ENCODE results near the gene RGS3. TPM values are rescaled to one million over a fixed set of nuclear protein-coding genes. Genes with fewer than 3 reads are reported as not detected.

Gene RGS3
- total RNA-seq, 1 donor from 2014 or later: 92.5 TPM

GRCh38 chr9:113516840-113517577, 53.5 kb downstream of the RGS3 start:
- Histone ChIP-seq H3K27me3 (ENCODE audit: insufficient read depth, low read length) (no peaks in the 10 kb centered on the region), H3K36me3 (ENCODE audit: insufficient read depth, low read length) (no peaks in the 10 kb centered on the region), H3K27ac (ENCODE audit: low read depth, low read length) (no peak overlapping the region), H3K9ac (ENCODE audit: low read length) (peak overlapping the region; percentile 20), H4K20me1 (ENCODE audit: insufficient read depth, low read length) (no peaks in the 10 kb centered on the region), H3K9me3 (ENCODE audit: insufficient read depth, low read depth, low read length) (no peaks in the 10 kb centered on the region), H3K79me2 (ENCODE audit: insufficient read depth, low read length) (no peaks in the 10 kb centered on the region), H2AFZ (ENCODE audit: low read depth, low read length) (peak overlapping the region; percentile 53), H3K4me1 (ENCODE audit: insufficient read depth, low read length) (peaks cover 31% of the 10 kb centered on the region), H3K4me3 (ENCODE audit: insufficient read depth, low read depth, low read length) (no peak overlapping the region), H3K4me2 (ENCODE audit: low read length) (peak overlapping the region; percentile 57)
- H3K27me3 Mint-ChIP-seq (ENCODE audit: low read depth, unreplicated experiment): peaks cover 2% of the 10 kb centered on the region
- FAIRE-seq (no peak), DNase-seq (ENCODE audit: low read depth) (peak; percentile 14)
- H3K27ac Mint-ChIP-seq (ENCODE audit: unreplicated experiment): peak overlapping the region; percentile 91
- peaks cover 41% of the 10 kb centered on the region for H3K4me1 Mint-ChIP-seq (ENCODE audit: low read depth, unreplicated experiment)
- TF ChIP-seq CTCF (IDR thresholded peaks at IDR 0.05; ENCODE audit: insufficient read depth, low read depth, low read length) (no peak), EZH2 (IDR thresholded peaks at IDR 0.05; ENCODE audit: insufficient read depth, low read length) (no peak)
- H3K9me3 Mint-ChIP-seq (ENCODE audit: unreplicated experiment): no peaks in the 10 kb centered on the region
- no peaks in the 10 kb centered on the region for H3K36me3 Mint-ChIP-seq (ENCODE audit: low read depth, unreplicated experiment)
- peak overlapping the region; percentile 62 for H3K4me3 Mint-ChIP-seq (ENCODE audit: unreplicated experiment)

- H3K27ac Mint-ChIP-seq (ENCODE audit: unreplicated experiment): peak overlapping the region; percentile 86
- Histone ChIP-seq H3K79me2 (ENCODE audit: insufficient read depth, low read length) (no peaks in the 10 kb centered on the region), H3K27ac (ENCODE audit: low read depth, low read length) (peak overlapping the region; percentile 19)
These were observed 56.0 kb downstream of the RGS3 start for GRCh38 chr9:113519426-113520108.

More at GRCh38 chr9:113519426-113520108, 56.0 kb downstream of the RGS3 start:
- TF ChIP-seq EZH2 (IDR thresholded peaks at IDR 0.05; ENCODE audit: insufficient read depth, low read length): no peak
- no peak for TF ChIP-seq CTCF (IDR thresholded peaks at IDR 0.05; ENCODE audit: insufficient read depth, low read depth, low read length)
- Histone ChIP-seq H3K27me3 (ENCODE audit: insufficient read depth, low read length) (no peaks in the 10 kb centered on the region), H3K36me3 (ENCODE audit: insufficient read depth, low read length) (no peaks in the 10 kb centered on the region), H3K9ac (ENCODE audit: low read length) (peak overlapping the region; percentile 9), H4K20me1 (ENCODE audit: insufficient read depth, low read length) (no peaks in the 10 kb centered on the region), H2AFZ (ENCODE audit: low read depth, low read length) (no peak overlapping the region), H3K9me3 (ENCODE audit: insufficient read depth, low read depth, low read length) (no peaks in the 10 kb centered on the region), H3K4me1 (ENCODE audit: insufficient read depth, low read length) (peaks cover 31% of the 10 kb centered on the region), H3K4me2 (ENCODE audit: low read length) (peak overlapping the region; percentile 31), H3K4me3 (ENCODE audit: insufficient read depth, low read depth, low read length) (no peak overlapping the region)
- no peak for FAIRE-seq
- Mint-ChIP-seq H3K27me3 (ENCODE audit: low read depth, unreplicated experiment) (no peaks in the 10 kb centered on the region), H3K36me3 (ENCODE audit: low read depth, unreplicated experiment) (peaks cover 2% of the 10 kb centered on the region), H3K9me3 (ENCODE audit: unreplicated experiment) (no peaks in the 10 kb centered on the region), H3K4me3 (ENCODE audit: unreplicated experiment) (no peak overlapping the region), H3K4me1 (ENCODE audit: low read depth, unreplicated experiment) (peaks cover 44% of the 10 kb centered on the region)
- DNase-seq (ENCODE audit: low read depth): peak; percentile 63

All from astrocyte (in vitro differentiated cells and primary cell).